GM20000 (cell line): ENCODE data around the gene FAM124A.

Experiments
- DNase-seq: peaks from one replicate; pipeline ENCODE4 v3.0.0; 2012; ENCODE audit warnings: low spot score
- CTCF ChIP-seq: IDR thresholded peaks from 2 replicates; pipeline ENCODE4 v1.5.1; 2012; ENCODE audit warnings: mild to moderate bottlenecking, control low read depth; ENCODE audit errors: extremely low read depth, missing control alignments

The FAM124A gene

GRCh38 chr13:51229101-51229719, 7.0 kb downstream of the FAM124A start:
- DNase-seq, result no peak
- no peak for TF ChIP-seq CTCF

- TF ChIP-seq CTCF, result no peak
These were observed 7.5 kb downstream of the FAM124A start for GRCh38 chr13:51229731-51230130.

GRCh38 chr13:51230477-51231105, 8.4 kb downstream of the FAM124A start:
- no peak for TF ChIP-seq CTCF
- DNase-seq, result no peak

More at GRCh38 chr13:51229731-51230130, 7.5 kb downstream of the FAM124A start:
- DNase-seq, result no peak

- no peak for TF ChIP-seq CTCF
These were observed 9.3 kb downstream of the FAM124A start for GRCh38 chr13:51231456-51231855.

GRCh38 chr13:51232328-51232727, 10.1 kb downstream of the FAM124A start:
- no peak for DNase-seq
- no peak for TF ChIP-seq CTCF

More at GRCh38 chr13:51231456-51231855, 9.3 kb downstream of the FAM124A start:
- DNase-seq, result no peak

- no peak for TF ChIP-seq CTCF
- DNase-seq, result no peak
These were observed 11.1 kb downstream of the FAM124A start for GRCh38 chr13:51233117-51233826.

GRCh38 chr13:51234676-51235075, 12.5 kb downstream of the FAM124A start:
- DNase-seq, result no peak
- TF ChIP-seq CTCF, result no peak
